BLaER1 (cell line): ENCODE results near the gene TCN1.
"Not testable (repeated sequence)": the region's sequence is repeated elsewhere in the genome, so short reads cannot be mapped to it uniquely, and the experiment has no call there.

Experiments used
- H3K27ac ChIP-seq: shearing (Covaris generic); formaldehyde crosslinking; 2 replicates; pipeline ENCODE4 v1.8.1; 2022
- H3K27me3 ChIP-seq: shearing (Covaris generic); formaldehyde crosslinking; 2 replicates; pipeline ENCODE4 v1.8.1; 2022
- H3K36me3 ChIP-seq: shearing (Covaris generic); formaldehyde crosslinking; 2 replicates; pipeline ENCODE4 v1.8.1; 2022
- H3K4me1 ChIP-seq: shearing (Covaris generic); formaldehyde crosslinking; 2 replicates; pipeline ENCODE4 v1.8.1; 2022
- H3K4me2 ChIP-seq: shearing (Covaris generic); formaldehyde crosslinking; 2 replicates; pipeline ENCODE4 v1.8.1; 2022
- H3K4me3 ChIP-seq: shearing (Covaris generic); formaldehyde crosslinking; 2 replicates; pipeline ENCODE4 v1.8.1; 2022
- H3K9ac ChIP-seq: shearing (Covaris generic); formaldehyde crosslinking; 2 replicates; pipeline ENCODE4 v1.8.1; 2022
- H3K9me3 ChIP-seq: shearing (Covaris generic); formaldehyde crosslinking; 2 replicates; pipeline ENCODE4 v1.8.1; 2022
- H4K20me1 ChIP-seq: shearing (Covaris generic); formaldehyde crosslinking; 2 replicates; pipeline ENCODE4 v1.8.1; 2022
- Cebpa-rat ChIP-seq: shearing (Covaris generic); IDR thresholded peaks from 2 replicates; pipeline ENCODE4 v1.8.1; 2022

The TCN1 gene

DNA sequence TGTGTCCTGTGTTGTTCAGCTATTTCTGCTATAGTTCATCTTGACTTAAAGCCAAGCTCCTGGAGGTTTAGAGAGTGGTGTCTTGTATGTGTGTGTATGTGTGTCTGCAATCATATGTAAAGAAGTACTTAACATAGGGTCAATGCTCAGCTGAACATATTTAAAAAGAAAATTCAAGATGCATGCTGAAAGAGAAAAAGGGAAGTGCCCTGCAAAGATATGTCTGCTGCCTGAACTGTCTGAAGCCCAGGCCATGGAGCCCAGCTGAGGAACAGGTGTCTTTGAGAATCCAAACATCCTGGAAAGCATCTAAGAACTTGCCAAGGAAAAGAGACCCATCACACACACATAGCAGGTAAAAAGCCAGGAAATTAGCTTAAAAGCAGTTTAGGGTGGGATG is 6.6 kb downstream of the TCN1 start:
- Histone ChIP-seq H3K4me1 (no peaks in the 10 kb centered on the region), H3K36me3 (no peaks in the 10 kb centered on the region), H3K4me3 (no peak overlapping the region), H3K27ac (no peak overlapping the region), H4K20me1 (no peaks in the 10 kb centered on the region), H3K9ac (no peak overlapping the region), H3K9me3 (no peaks in the 10 kb centered on the region), H3K27me3 (no peaks in the 10 kb centered on the region), H3K4me2 (no peak overlapping the region)
- no peak for TF ChIP-seq Cebpa-rat

DNA sequence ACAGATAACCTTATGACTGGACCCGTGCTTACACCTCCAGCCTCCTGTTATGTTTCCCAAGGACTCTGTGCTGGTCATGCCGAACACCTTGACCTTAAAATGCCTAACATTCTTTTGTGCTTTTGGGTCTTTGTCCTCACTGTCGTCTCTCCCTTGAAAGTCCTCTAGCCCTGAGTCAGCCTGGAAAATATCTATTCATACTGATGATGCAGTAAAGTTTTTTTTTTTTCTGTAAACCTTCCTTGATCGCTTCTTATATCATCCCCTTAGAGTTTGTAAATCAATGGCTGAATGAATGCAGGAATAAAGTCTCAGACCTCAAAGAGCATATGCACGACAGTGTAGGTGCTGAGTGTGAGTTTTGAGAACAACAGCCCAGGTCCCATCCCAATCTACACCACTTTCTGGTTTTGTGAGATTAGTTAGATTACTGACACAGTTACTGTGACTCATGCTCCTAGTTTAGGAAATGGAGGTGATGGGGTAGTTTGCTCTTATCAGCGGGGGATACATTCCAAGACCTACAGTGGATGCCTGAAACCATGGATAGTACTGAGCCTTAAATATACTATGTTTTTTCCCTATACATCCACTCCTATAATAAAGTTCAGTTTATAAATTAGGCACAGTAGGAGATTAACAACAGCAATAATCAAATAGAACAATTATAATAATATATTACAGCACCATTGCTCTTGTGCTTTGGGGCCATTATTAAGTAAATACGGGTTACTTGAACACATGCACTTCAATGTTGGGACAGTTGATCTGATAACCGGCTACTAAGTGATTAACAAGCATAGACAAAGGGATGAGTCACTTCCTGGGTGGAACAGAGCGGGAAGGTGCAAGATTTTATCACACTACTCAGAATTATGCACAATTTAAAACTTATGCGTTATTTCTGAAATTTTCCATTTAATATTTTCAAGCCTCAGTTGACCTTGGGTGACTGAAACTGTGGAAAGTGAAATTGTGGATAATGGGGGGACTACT is 8.6 kb downstream of the TCN1 start:
- H3K4me2 ChIP-seq: no peak overlapping the region
- H3K27ac ChIP-seq: no peak overlapping the region

DNA sequence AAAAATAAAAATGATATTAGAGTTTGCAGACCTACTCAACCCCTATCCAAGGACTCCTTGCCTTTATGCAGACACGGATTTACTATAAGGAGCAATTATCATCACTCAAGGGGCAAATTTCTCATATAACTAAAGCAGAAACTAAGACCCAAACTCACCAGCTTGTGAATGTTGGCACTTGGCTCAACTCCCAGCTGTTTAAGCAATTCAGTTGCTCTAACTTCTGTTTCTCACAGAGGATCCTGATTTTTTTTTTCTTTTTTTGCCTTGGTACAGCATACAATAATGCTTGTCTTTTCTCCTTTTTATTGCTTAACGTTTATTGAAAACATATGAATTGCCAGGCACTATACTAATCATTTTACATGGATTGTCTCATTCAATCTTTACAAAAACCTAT is 11.4 kb downstream of the TCN1 start:
- H3K36me3 ChIP-seq: no peaks in the 10 kb centered on the region
- H3K9ac ChIP-seq: no peak overlapping the region
- H3K4me2 ChIP-seq: no peak overlapping the region
- no peaks in the 10 kb centered on the region for H4K20me1 ChIP-seq
- H3K27ac ChIP-seq: no peak overlapping the region
- no peaks in the 10 kb centered on the region for H3K27me3 ChIP-seq
- no peak for TF ChIP-seq Cebpa-rat
- no peaks in the 10 kb centered on the region for H3K9me3 ChIP-seq
- no peaks in the 10 kb centered on the region for H3K4me1 ChIP-seq
- H3K4me3 ChIP-seq: no peak overlapping the region

More for the DNA sequence above, 8.6 kb downstream of the TCN1 start:
- Histone ChIP-seq H3K27me3 (no peaks in the 10 kb centered on the region), H3K9ac (no peak overlapping the region), H4K20me1 (no peaks in the 10 kb centered on the region), H3K4me3 (no peak overlapping the region), H3K36me3 (no peaks in the 10 kb centered on the region), H3K4me1 (no peaks in the 10 kb centered on the region), H3K9me3 (no peaks in the 10 kb centered on the region)
- TF ChIP-seq Cebpa-rat: no peak

DNA sequence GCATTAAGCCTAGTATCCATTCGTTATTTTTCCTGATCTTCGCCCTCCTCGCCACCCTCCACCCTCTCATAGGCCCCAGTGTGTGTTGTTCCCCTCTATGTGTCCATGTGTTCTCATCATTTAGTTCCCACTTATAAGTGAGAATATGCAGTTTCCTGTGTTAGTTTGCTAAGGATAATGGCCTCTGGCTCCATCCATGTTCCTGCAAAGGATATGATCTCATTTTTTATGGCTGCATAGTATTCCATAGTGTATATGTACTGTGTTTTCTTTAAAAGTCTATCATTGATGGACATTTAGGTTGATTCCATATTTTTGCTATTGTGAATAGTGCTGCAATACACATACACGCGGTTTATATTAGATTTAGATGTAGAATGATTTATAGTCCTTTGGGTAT is 14.9 kb downstream of the TCN1 start:
- H3K36me3 ChIP-seq, H3K4me3 ChIP-seq, H3K4me2 ChIP-seq, H3K27me3 ChIP-seq, H3K9ac ChIP-seq, H4K20me1 ChIP-seq, H3K4me1 ChIP-seq, H3K27ac ChIP-seq, H3K9me3 ChIP-seq: not testable (repeated sequence)

DNA sequence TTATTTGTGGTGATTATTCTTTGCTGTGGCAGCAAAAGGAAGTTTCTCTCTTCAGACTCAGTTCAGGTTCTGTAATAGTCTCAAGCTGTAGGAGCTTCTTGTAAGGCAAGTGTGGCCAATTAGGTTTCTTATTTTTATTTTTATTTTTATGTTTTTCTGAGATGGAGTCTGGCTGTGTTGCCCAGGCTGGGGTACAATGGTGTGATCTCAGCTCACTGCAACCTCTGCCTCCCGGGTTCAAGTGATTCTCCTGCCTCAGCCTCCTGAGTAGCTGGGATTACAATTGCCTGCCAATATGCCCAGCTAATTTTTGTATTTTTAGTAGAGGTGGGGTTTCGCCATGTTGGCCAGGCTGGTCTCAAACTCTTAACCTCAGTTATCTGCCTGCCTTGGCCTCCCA is 16.7 kb downstream of the TCN1 start:
- H3K27me3 ChIP-seq, H3K27ac ChIP-seq, H3K36me3 ChIP-seq, H3K4me3 ChIP-seq, H3K9ac ChIP-seq, H3K4me1 ChIP-seq, H3K4me2 ChIP-seq, H4K20me1 ChIP-seq, H3K9me3 ChIP-seq: not testable (repeated sequence)

DNA sequence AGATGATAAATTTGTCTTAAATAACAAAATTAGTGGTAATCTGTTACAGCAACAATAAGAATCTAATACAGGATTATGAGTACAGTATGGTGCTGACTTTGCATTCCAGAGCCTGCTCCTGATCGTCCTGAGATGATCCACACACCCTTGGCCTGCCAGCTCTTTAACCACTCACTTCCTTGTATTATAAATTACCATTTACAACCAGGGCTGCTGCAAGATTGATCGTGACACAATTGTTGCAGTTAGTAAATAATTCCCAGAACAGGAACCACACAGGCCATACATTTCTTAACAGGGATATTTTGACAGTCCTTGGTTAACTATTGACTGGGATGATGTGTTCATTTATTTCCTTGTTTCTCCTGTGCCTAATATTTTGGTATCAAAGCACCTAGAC is 17.2 kb downstream of the TCN1 start:
- TF ChIP-seq Cebpa-rat: no peak
- no peak overlapping the region for H3K27ac ChIP-seq
- no peaks in the 10 kb centered on the region for H3K9me3 ChIP-seq
- H3K9ac ChIP-seq: no peak overlapping the region
- no peaks in the 10 kb centered on the region for H3K36me3 ChIP-seq
- no peaks in the 10 kb centered on the region for H4K20me1 ChIP-seq
- H3K4me3 ChIP-seq: no peak overlapping the region
- H3K4me1 ChIP-seq: no peaks in the 10 kb centered on the region
- H3K4me2 ChIP-seq: no peak overlapping the region
- H3K27me3 ChIP-seq: no peaks in the 10 kb centered on the region

DNA sequence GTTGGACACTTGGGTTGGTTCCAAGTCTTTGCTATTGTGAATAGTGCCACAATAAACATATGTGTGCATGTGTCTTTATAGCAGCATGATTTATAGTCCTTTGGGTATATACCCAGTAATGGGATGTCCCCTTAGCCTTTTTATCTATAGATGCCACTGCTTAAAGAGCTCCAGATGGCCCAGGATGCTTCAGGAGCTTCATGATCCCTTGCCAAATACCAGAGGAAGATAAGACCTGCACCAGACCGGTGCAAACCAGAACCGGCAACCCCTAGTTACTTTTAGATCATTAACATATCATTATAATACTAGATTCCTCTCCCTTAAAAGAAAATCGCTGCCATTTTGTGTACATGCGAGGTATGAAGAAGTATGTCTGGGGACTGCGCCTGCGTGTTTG is 17.8 kb downstream of the TCN1 start:
- H3K9me3 ChIP-seq, H3K36me3 ChIP-seq, H3K27me3 ChIP-seq, H3K9ac ChIP-seq, H3K27ac ChIP-seq, H3K4me2 ChIP-seq, H3K4me3 ChIP-seq, H3K4me1 ChIP-seq, H4K20me1 ChIP-seq: not testable (repeated sequence)

DNA sequence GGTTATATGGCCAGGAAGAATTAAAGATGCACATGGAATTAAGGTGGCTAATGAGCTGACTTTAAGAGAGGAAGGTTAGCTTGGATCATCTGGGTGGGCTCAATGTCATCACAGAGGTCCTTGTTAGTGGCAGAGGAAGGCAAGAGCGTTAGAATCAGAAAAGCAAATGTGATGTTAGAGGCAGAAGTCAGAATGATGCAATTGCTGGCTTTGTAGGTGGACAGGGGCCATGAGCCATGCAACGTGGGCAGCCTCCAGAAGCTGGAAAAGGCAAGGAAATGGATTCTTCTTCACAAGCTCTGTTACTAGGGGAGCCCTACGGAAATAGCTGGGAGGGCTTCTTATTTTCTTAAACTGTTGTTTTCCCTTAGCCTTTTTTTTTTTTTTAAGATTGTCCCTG is 18.7 kb downstream of the TCN1 start:
- Histone ChIP-seq H3K9ac (no peak overlapping the region), H3K27ac (no peak overlapping the region), H3K9me3 (no peaks in the 10 kb centered on the region), H3K27me3 (no peaks in the 10 kb centered on the region), H4K20me1 (no peaks in the 10 kb centered on the region), H3K4me1 (no peaks in the 10 kb centered on the region), H3K4me3 (no peak overlapping the region), H3K4me2 (no peak overlapping the region), H3K36me3 (no peaks in the 10 kb centered on the region)
- TF ChIP-seq Cebpa-rat: no peak

DNA sequence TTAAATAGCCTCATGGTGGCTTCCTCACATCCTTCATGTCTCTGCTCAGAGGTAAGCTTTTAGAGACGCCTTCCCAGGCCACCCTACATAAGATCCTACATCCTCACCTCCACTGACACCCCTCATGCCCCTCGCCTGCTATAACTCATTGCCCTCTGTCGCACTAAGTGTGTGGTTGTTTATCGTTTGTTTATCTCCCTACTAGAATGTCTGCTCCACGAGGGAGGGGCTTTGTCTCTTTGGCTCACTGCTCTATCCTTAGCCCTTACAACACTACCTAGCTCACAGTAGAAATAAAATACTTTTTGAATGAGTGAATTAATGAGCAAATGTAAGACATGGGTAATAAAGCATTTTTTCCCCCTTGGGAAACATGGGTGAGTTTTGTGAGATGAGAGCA is 19.7 kb downstream of the TCN1 start:
- TF ChIP-seq Cebpa-rat: no peak
- Histone ChIP-seq H3K9ac (no peak overlapping the region), H3K36me3 (no peaks in the 10 kb centered on the region), H3K27ac (no peak overlapping the region), H3K4me2 (no peak overlapping the region), H3K9me3 (no peaks in the 10 kb centered on the region), H3K4me1 (no peaks in the 10 kb centered on the region), H3K27me3 (no peaks in the 10 kb centered on the region), H3K4me3 (no peak overlapping the region), H4K20me1 (no peaks in the 10 kb centered on the region)

DNA sequence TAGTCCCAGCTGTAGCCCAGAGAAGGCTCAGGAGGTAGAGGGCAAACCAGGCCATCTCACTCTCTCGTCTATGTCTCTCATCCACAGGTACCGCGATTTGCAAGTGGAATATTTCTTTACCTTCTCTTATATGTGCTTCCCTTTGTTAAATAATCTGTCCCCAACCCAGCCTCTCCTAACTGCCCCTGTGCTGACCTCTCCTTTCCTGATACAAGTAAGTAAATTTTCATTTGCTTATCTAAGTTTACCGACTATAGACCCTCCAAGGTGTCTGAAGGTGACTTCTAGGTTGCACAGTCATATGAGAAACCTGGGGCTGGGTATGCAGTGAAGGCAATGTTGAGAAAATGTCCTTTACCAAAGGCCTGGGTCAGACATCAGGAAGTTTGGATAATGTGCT is 20.9 kb downstream of the TCN1 start, which contains the start of gene CBLIF:
CBLIF (minus strand) TSS at position 101 of the 400 bp plus-strand sequence; CDS start at position 55, 46 bp downstream.
- TF ChIP-seq Cebpa-rat: no peak
- Histone ChIP-seq H3K9me3 (no peaks in the 10 kb centered on the region), H3K27me3 (no peaks in the 10 kb centered on the region), H3K9ac (no peak within 1 kb of the TSS), H3K4me3 (no peak within 1 kb of the TSS), H3K4me2 (no peak within 1 kb of the TSS), H4K20me1 (no peaks in the 10 kb centered on the region), H3K27ac (no peak within 1 kb of the TSS), H3K36me3 (no peaks in the 10 kb centered on the region), H3K4me1 (no peaks in the 10 kb centered on the region)

DNA sequence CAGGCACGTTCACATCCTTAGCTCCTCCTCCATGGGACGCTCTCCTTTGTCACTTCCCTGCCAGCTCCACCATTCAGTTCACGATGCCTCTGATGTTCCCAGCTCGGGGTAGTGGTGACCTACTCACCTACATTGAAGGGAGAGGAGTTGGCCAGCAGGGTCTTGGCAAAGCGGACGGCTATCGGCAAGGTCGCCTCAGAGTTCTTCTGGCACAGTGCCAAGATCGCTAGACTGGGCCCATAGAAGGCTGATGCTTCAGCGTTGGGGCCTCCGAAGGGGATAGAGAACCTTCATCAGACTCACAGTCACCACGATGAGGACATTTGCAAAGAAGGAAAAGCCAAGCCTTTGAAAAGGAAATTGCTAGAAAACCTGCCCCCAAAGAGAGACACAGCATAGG is 24.0 kb downstream of the TCN1 start:
- no peaks in the 10 kb centered on the region for H3K9me3 ChIP-seq
- H3K9ac ChIP-seq: no peak overlapping the region
- no peak for TF ChIP-seq Cebpa-rat
- no peak overlapping the region for H3K27ac ChIP-seq
- H3K4me3 ChIP-seq: no peak overlapping the region
- no peaks in the 10 kb centered on the region for H3K27me3 ChIP-seq
- H4K20me1 ChIP-seq: no peaks in the 10 kb centered on the region
- H3K36me3 ChIP-seq: no peaks in the 10 kb centered on the region
- no peaks in the 10 kb centered on the region for H3K4me1 ChIP-seq
- no peak overlapping the region for H3K4me2 ChIP-seq
